A673 (cell line): Measurements from ENCODE around the gene VPS8. TPM values are rescaled to one million over a fixed set of nuclear protein-coding genes. Genes with fewer than 3 reads are reported as not detected.

Source experiments
- BruUV-seq: library from RNA; stranded (reverse); fragments of 400-500 nt; replicated peaks from 2 replicates; lab custom pipeline; 2021; lab: Mats Ljungman, UMichigan
- CTCF ChIA-PET: fragments of 300-600 bp; sonication (Branson Sonifier 250); formaldehyde crosslinking; loops from one replicate; lab custom pipeline; 2022; ENCODE audit warnings: antibody characterized with exemption; lab: Charles Lee
- POLR2A ChIA-PET: fragments of 300-600 bp; sonication (Branson Sonifier 250); formaldehyde crosslinking; loops from one replicate; lab custom pipeline; 2022; ENCODE audit warnings: antibody characterized with exemption; ENCODE audit not compliant: low non-redundant PET; lab: Charles Lee
- DNase-seq: peaks from one replicate; pipeline ENCODE4 v3.0.0-alpha.2; 2015; ENCODE audit warnings: low spot score
- H3K27ac ChIP-seq: fragments of 200-600 bp; sonication (generic); 2 replicates; pipeline ENCODE4 v1.5.1; 2016; ENCODE audit warnings: mixed run types, low read depth, mild to moderate bottlenecking, mixed read lengths, antibody characterized with exemption, low read length; ENCODE audit not compliant: poor library complexity, severe bottlenecking
- H3K27me3 ChIP-seq: fragments of 200-600 bp; sonication (generic); replicated peaks from 2 replicates; pipeline ENCODE4 v1.6.1; 2017; ENCODE audit warnings: mixed run types, low read depth, mild to moderate bottlenecking, mixed read lengths, antibody characterized with exemption, low read length; ENCODE audit not compliant: insufficient read depth, poor library complexity
- H3K36me3 ChIP-seq: fragments of 200-600 bp; sonication (generic); 2 replicates; pipeline ENCODE4 v1.6.1; 2016; ENCODE audit warnings: mixed run types, mild to moderate bottlenecking, mixed read lengths, antibody characterized with exemption, low read length; ENCODE audit not compliant: insufficient read depth, poor library complexity, severe bottlenecking
- H3K4me1 ChIP-seq: fragments of 200-600 bp; sonication (generic); 2 replicates; pipeline ENCODE4 v1.6.1; 2017; ENCODE audit warnings: mixed run types, mild to moderate bottlenecking, mixed read lengths, antibody characterized with exemption, low read length; ENCODE audit not compliant: insufficient read depth, poor library complexity, severe bottlenecking
- H3K4me3 ChIP-seq: fragments of 200-600 bp; sonication (generic); 2 replicates; pipeline ENCODE4 v1.5.1; 2016; ENCODE audit warnings: low read depth, mixed run types, mild to moderate bottlenecking, mixed read lengths, low read length; ENCODE audit not compliant: poor library complexity, severe bottlenecking
- H3K9me3 ChIP-seq: fragments of 200-600 bp; sonication (generic); 2 replicates; pipeline ENCODE4 v1.6.1; 2016; ENCODE audit warnings: mixed run types, low read depth, mild to moderate bottlenecking, mixed read lengths, antibody characterized with exemption, low read length; ENCODE audit not compliant: poor library complexity, severe bottlenecking
- CTCF ChIP-seq: fragments of 300-800, 200-600 bp; sonication (generic); conservative IDR thresholded peaks from 2 replicates; pipeline ENCODE4 v1.5.1; 2017; ENCODE audit warnings: low read depth, mild to moderate bottlenecking, antibody characterized with exemption, low read length, moderate library complexity, mixed read lengths
- EZH2 ChIP-seq: fragments of 200-600 bp; sonication (generic); IDR thresholded peaks from 2 replicates; pipeline ENCODE4 v1.6.1; 2017; ENCODE audit warnings: borderline replicate concordance, low read depth, mild to moderate bottlenecking, mixed read lengths, antibody characterized with exemption, low read length; ENCODE audit not compliant: poor library complexity, severe bottlenecking
- intact Hi-C: fragments of 100-400 bp; cut with micrococcal nuclease; formaldehyde crosslinking; loops from one replicate; pipeline ENCODE4 v1.10.0; 2022; ENCODE audit not compliant: unreplicated experiment
- total RNA-seq: library from RNA; stranded (reverse); gene quantifications from 2 replicates; pipeline ENCODE4 v1.2.3, GENCODE V29; 2021

VPS8 gene
- total RNA-seq, 1 experiment from 2014 or later: 42.3 TPM

GRCh38 chr3:185056908-185057307, 244.9 kb downstream of the VPS8 start:
- BruUV-seq: no TSS peak
- no peaks in the 10 kb centered on the region for H3K4me1 ChIP-seq
- H3K9me3 ChIP-seq: peaks cover 9% of the 10 kb centered on the region
- CTCF ChIA-PET: no interaction called here
- H3K27ac ChIP-seq: no peak overlapping the region
- TF ChIP-seq EZH2 (no peak), CTCF (no peak)
- H3K4me3 ChIP-seq: no peak overlapping the region
- DNase-seq: no peak
- H3K36me3 ChIP-seq: no peaks in the 10 kb centered on the region
- no peaks in the 10 kb centered on the region for H3K27me3 ChIP-seq
- intact Hi-C loops: no loop called here
- POLR2A ChIA-PET: no interaction called here

GRCh38 chr3:185057829-185058228, 245.9 kb downstream of the VPS8 start:
- H3K4me1 ChIP-seq: no peaks in the 10 kb centered on the region
- no peak for TF ChIP-seq EZH2
- TF ChIP-seq CTCF: no peak
- ChIA-PET CTCF (no interaction called here), POLR2A (no interaction called here)
- peaks cover 9% of the 10 kb centered on the region for H3K9me3 ChIP-seq
- no TSS peak for BruUV-seq
- intact Hi-C loops: no loop called here
- H3K27me3 ChIP-seq: no peaks in the 10 kb centered on the region
- H3K27ac ChIP-seq: no peak overlapping the region
- no peak for DNase-seq
- H3K4me3 ChIP-seq: no peak overlapping the region
- no peaks in the 10 kb centered on the region for H3K36me3 ChIP-seq

- POLR2A ChIA-PET: no interaction called here
- no peak for TF ChIP-seq EZH2
- no peak for TF ChIP-seq CTCF
Measured at GRCh38 chr3:185058796-185059195, 246.8 kb downstream of the VPS8 start.

More at GRCh38 chr3:185058796-185059195, 246.8 kb downstream of the VPS8 start:
- Histone ChIP-seq H3K4me1 (no peaks in the 10 kb centered on the region), H3K27me3 (no peaks in the 10 kb centered on the region), H3K36me3 (no peaks in the 10 kb centered on the region), H3K9me3 (peaks cover 9% of the 10 kb centered on the region), H3K27ac (no peak overlapping the region), H3K4me3 (no peak overlapping the region)
- no TSS peak for BruUV-seq
- no peak for DNase-seq
- intact Hi-C loops: no loop called here
- CTCF ChIA-PET: no interaction called here
